GM12892 (cell line): ENCODE data around the gene ADTRP.

Experiments
- DNase-seq: peaks from one replicate; pipeline ENCODE4 v3.0.0; 2011; ENCODE audit not compliant: insufficient read length
- FAIRE-seq: peaks from 2 replicates; lab custom pipeline; 2011; peaks lifted over from hg19 to GRCh38; lab: Jason Lieb, UNC
- POLR2A ChIP-seq: IDR thresholded peaks from 2 replicates; pipeline ENCODE4 v1.6.1; 2011; ENCODE audit warnings: low read depth, low read length, control low read depth
- POLR2AphosphoS5 ChIP-seq: IDR thresholded peaks from 2 replicates; pipeline ENCODE4 v1.6.1; 2011; ENCODE audit warnings: low read depth, low read length, control low read depth
- TAF1 ChIP-seq: IDR thresholded peaks from 2 replicates; pipeline ENCODE4 v1.6.1; 2011; ENCODE audit warnings: low read depth, mild to moderate bottlenecking, control low read depth, low read length, borderline replicate concordance

Gene ADTRP

GRCh38 chr6:11783524-11784064 is 5.0 kb upstream of the ADTRP start:
- TF ChIP-seq POLR2AphosphoS5, result no peak
- no peak for TF ChIP-seq POLR2A
- DNase-seq (no peak), FAIRE-seq (no peak)

GRCh38 chr6:11782524-11782923 is 3.9 kb upstream of the ADTRP start:
- no peak for FAIRE-seq
- DNase-seq, result no peak
- TF ChIP-seq POLR2A, result no peak
- no peak for TF ChIP-seq POLR2AphosphoS5
- no peak for TF ChIP-seq TAF1

GRCh38 chr6:11780097-11780428 is 1.5 kb upstream of the ADTRP start:
- FAIRE-seq, result no peak
- DNase-seq, result no peak
- TF ChIP-seq POLR2A, result no peak
- no peak for TF ChIP-seq TAF1
- TF ChIP-seq POLR2AphosphoS5, result no peak

- no peak for TF ChIP-seq POLR2AphosphoS5
- TF ChIP-seq TAF1, result no peak
- no peak for TF ChIP-seq POLR2A
- DNase-seq (no peak), FAIRE-seq (no peak)
These were observed 910 bp upstream of the ADTRP start for GRCh38 chr6:11779329-11780096.

- TF ChIP-seq TAF1, result no peak
- no peak for TF ChIP-seq POLR2A
- no peak for TF ChIP-seq POLR2AphosphoS5
- FAIRE-seq, result no peak
- DNase-seq, result no peak
These were observed 567 bp downstream of the ADTRP start for GRCh38 chr6:11778036-11778435.

- TF ChIP-seq POLR2AphosphoS5, result no peak
- no peak for TF ChIP-seq POLR2A
- TF ChIP-seq TAF1, result no peak
- FAIRE-seq (no peak), DNase-seq (no peak)
These were observed 2.7 kb downstream of the ADTRP start for GRCh38 chr6:11775791-11776409.

- FAIRE-seq (no peak), DNase-seq (no peak)
- no peak for TF ChIP-seq POLR2AphosphoS5
- no peak for TF ChIP-seq TAF1
- no peak for TF ChIP-seq POLR2A
These were observed 4.2 kb downstream of the ADTRP start for GRCh38 chr6:11774426-11774825.

GRCh38 chr6:11773581-11773980 is 5.0 kb downstream of the ADTRP start:
- DNase-seq (no peak), FAIRE-seq (no peak)
- TF ChIP-seq POLR2AphosphoS5, result no peak
- no peak for TF ChIP-seq TAF1
- no peak for TF ChIP-seq POLR2A

- DNase-seq, result no peak
- FAIRE-seq, result no peak
- TF ChIP-seq POLR2A, result no peak
- no peak for TF ChIP-seq POLR2AphosphoS5
- TF ChIP-seq TAF1, result no peak
These were observed 5.6 kb downstream of the ADTRP start for GRCh38 chr6:11773013-11773412.

GRCh38 chr6:11772109-11772825 is 6.3 kb downstream of the ADTRP start:
- no peak for TF ChIP-seq TAF1
- TF ChIP-seq POLR2A, result no peak
- TF ChIP-seq POLR2AphosphoS5, result no peak
- FAIRE-seq (no peak), DNase-seq (no peak)

GRCh38 chr6:11771473-11772048 is 7.0 kb downstream of the ADTRP start:
- no peak for FAIRE-seq
- no peak for DNase-seq
- TF ChIP-seq POLR2A (no peak), POLR2AphosphoS5 (no peak), TAF1 (no peak)
